ENCODE data around the gene CAMSAP1.

Gene CAMSAP1

GRCh38 chr9:135857843-135858242 lies 49.5 kb downstream of the CAMSAP1 start:
- no peak overlapping the region for H3K4me3 ChIP-seq (replicated peaks; ENCODE audit: low read depth, low read length)
- DNase-seq (ENCODE audit: extremely low read depth, low read depth) = no peak
- TF ChIP-seq, protein P1, sequence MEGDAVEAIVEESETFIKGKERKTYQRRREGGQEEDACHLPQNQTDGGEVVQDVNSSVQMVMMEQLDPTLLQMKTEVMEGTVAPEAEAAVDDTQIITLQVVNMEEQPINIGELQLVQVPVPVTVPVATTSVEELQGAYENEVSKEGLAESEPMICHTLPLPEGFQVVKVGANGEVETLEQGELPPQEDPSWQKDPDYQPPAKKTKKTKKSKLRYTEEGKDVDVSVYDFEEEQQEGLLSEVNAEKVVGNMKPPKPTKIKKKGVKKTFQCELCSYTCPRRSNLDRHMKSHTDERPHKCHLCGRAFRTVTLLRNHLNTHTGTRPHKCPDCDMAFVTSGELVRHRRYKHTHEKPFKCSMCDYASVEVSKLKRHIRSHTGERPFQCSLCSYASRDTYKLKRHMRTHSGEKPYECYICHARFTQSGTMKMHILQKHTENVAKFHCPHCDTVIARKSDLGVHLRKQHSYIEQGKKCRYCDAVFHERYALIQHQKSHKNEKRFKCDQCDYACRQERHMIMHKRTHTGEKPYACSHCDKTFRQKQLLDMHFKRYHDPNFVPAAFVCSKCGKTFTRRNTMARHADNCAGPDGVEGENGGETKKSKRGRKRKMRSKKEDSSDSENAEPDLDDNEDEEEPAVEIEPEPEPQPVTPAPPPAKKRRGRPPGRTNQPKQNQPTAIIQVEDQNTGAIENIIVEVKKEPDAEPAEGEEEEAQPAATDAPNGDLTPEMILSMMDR (IDR thresholded peaks at IDR 0.05; ENCODE audit: low read depth, low read length, missing control alignments) = no peak

- no peak for DNase-seq (ENCODE audit: extremely low read depth, low read depth)
- no peak overlapping the region for H3K4me3 ChIP-seq (replicated peaks; ENCODE audit: low read depth, low read length)
Measured at GRCh38 chr9:135857371-135857786, 50.0 kb downstream of the CAMSAP1 start.

GRCh38 chr9:135851748-135852147 lies 55.6 kb downstream of the CAMSAP1 start:
- H3K4me3 ChIP-seq (replicated peaks; ENCODE audit: low read depth, low read length) = no peak overlapping the region
- no peak for DNase-seq (ENCODE audit: extremely low read depth, low read depth)
- TF ChIP-seq, protein P1 (IDR thresholded peaks at IDR 0.05; ENCODE audit: low read depth, low read length, missing control alignments) = no peak

More at GRCh38 chr9:135857371-135857786, 50.0 kb downstream of the CAMSAP1 start:
- TF ChIP-seq, protein P1 (IDR thresholded peaks at IDR 0.05; ENCODE audit: low read depth, low read length, missing control alignments) = no peak

DNA sequence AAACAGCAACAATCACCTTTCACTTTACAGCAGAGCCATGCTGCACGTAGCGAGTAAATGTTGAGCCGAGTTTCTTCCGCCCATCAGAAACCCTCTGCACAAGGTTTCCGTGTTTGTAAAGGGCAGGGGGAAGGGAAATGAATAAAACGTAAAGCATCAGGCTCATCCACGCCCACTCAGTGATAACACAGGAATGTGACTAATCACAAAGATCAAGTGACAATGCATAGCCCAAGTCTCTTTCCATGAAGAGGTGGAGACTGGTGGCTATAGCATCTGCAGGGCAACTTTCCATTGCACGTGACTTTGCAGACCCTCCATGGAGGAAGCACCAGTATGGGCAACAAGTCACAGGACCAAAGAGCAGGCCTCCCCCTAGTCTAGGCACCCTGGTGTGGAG lies 56.6 kb downstream of the CAMSAP1 start:
- TF ChIP-seq, protein P1 (IDR thresholded peaks at IDR 0.05; ENCODE audit: low read depth, low read length, missing control alignments) = no peak
- no peak overlapping the region for H3K4me3 ChIP-seq (replicated peaks; ENCODE audit: low read depth, low read length)
- no peak for DNase-seq (ENCODE audit: extremely low read depth, low read depth)

GRCh38 chr9:135849181-135849580 lies 58.2 kb downstream of the CAMSAP1 start:
- TF ChIP-seq, protein P1 (IDR thresholded peaks at IDR 0.05; ENCODE audit: low read depth, low read length, missing control alignments) = no peak
- H3K4me3 ChIP-seq (replicated peaks; ENCODE audit: low read depth, low read length) = no peak overlapping the region
- no peak for DNase-seq (ENCODE audit: extremely low read depth, low read depth)

- TF ChIP-seq, protein P1 (IDR thresholded peaks at IDR 0.05; ENCODE audit: low read depth, low read length, missing control alignments) = no peak
- no peak for DNase-seq (ENCODE audit: extremely low read depth, low read depth)
- no peak overlapping the region for H3K4me3 ChIP-seq (replicated peaks; ENCODE audit: low read depth, low read length)
Measured at GRCh38 chr9:135848341-135849047, 58.9 kb downstream of the CAMSAP1 start.

GRCh38 chr9:135847833-135848232 lies 59.5 kb downstream of the CAMSAP1 start:
- TF ChIP-seq, protein P1 (IDR thresholded peaks at IDR 0.05; ENCODE audit: low read depth, low read length, missing control alignments) = no peak
- no peak for DNase-seq (ENCODE audit: extremely low read depth, low read depth)
- no peak overlapping the region for H3K4me3 ChIP-seq (replicated peaks; ENCODE audit: low read depth, low read length)

All from HFF-Myc (cell line).